K562 (cell line): ENCODE measurements around the gene SIRT2. TPM values are rescaled to one million over a fixed set of nuclear protein-coding genes. Genes with fewer than 3 reads are reported as not detected.

ENCODE experiments used
- BRD4 ChIP-seq: fragments of 200-600 bp; sonication (generic); IDR thresholded peaks from 2 replicates; pipeline ENCODE4 v1.6.1; 2017; ENCODE audit warnings: inconsistent platforms
- DMBX1 ChIP-seq: fragments of 250-450 bp; sonication (Bioruptor Pico); IDR thresholded peaks from 2 replicates; pipeline ENCODE4 v1.8.0; 2022; ENCODE audit warnings: inconsistent platforms, mild to moderate bottlenecking, moderate library complexity, borderline replicate concordance
- E2F3 ChIP-seq: fragments of 250-450 bp; sonication (Bioruptor Pico); IDR thresholded peaks from 2 replicates; pipeline ENCODE4 v1.4.0; 2020; ENCODE audit warnings: mild to moderate bottlenecking
- MTF1 ChIP-seq: fragments of 250-450 bp; sonication (Bioruptor Pico); IDR thresholded peaks from 2 replicates; pipeline ENCODE4 v1.9.0; 2021; ENCODE audit warnings: moderate library complexity, mild to moderate bottlenecking, inconsistent platforms, borderline replicate concordance
- POLR2H ChIP-seq: IDR thresholded peaks from 2 replicates; pipeline ENCODE4 v1.6.1; 2016; ENCODE audit warnings: missing genetic modification characterization, low read depth, mild to moderate bottlenecking, control low read depth, missing compliant biosample characterization, moderate library complexity
- SETDB1 ChIP-seq: IDR thresholded peaks from one replicate; pipeline ENCODE4 v1.6.1; 2012; ENCODE audit warnings: low read length, control low read depth, inconsistent platforms
- ZBTB7A ChIP-seq: IDR thresholded peaks from 2 replicates; pipeline ENCODE4 v1.6.1; 2011; ENCODE audit warnings: low read depth, mild to moderate bottlenecking, low read length, moderate library complexity, borderline replicate concordance; ENCODE audit not compliant: control insufficient read depth
- ZNF184 ChIP-seq: sonication (generic); formaldehyde crosslinking; IDR thresholded peaks from 2 replicates; pipeline ENCODE4 v1.5.0; 2020; ENCODE audit warnings: missing genetic modification reagents
- polyA plus RNA-seq, 8 experiments: library from polyadenylated mRNA; depleted of rRNA in 4 of 8; stranded (reverse) in 5 of 8; unstranded in 3 of 8; fragments of >200 nt; fragmentation: Nextera tagmentation in 2 of 8; fragmentation: Illumina TruSeq in 1 of 8; extraction: Ambion mirVana in 2 of 8; extraction: Trizol in 1 of 8; gene quantifications; 2 replicates each; pipeline versions ENCODE4 v1.2.1 to v1.2.3, GENCODE V29; 2011 to 2014; ENCODE audit warnings: inconsistent platforms in 1 of 8, missing spikeins in 1 of 8
- total RNA-seq, 7 experiments: library from RNA; depleted of rRNA in 6 of 7; stranded (reverse); fragments of >200 nt in 6 of 7; fragmentation: Illumina TruSeq in 2 of 7; extraction: Trizol in 2 of 7; gene quantifications; 2 replicates each; pipeline versions ENCODE4 v1.2.1 to v1.2.3, GENCODE V29; 2011 to 2021; ENCODE audit warnings: low replicate concordance in 1 of 7
- TF ChIP-seq, protein P1 (sequence below), 2 experiments: IDR thresholded peaks; 2 replicates each; pipeline ENCODE4 v1.6.1; 2011; ENCODE audit warnings: borderline replicate concordance in 1 of 2, control low read depth in 1 of 2, low read depth in 1 of 2, low read length in 1 of 2, mild to moderate bottlenecking in 1 of 2, mixed read lengths in 1 of 2, moderate library complexity in 1 of 2; ENCODE audit not compliant: insufficient read depth in 1 of 2, insufficient read length in 1 of 2, poor library complexity in 1 of 2, severe bottlenecking in 1 of 2; ENCODE audit errors: extremely low read depth in 1 of 2
- TF ChIP-seq, protein P2 (sequence below), 2 experiments: fragments of 450-650 bp; conservative IDR thresholded peaks; 2 replicates each; pipeline ENCODE4 v1.6.1; 2017; ENCODE audit warnings: mild to moderate bottlenecking in 2 of 2, moderate library complexity in 2 of 2
- TF ChIP-seq, protein P3 (sequence below): sonication (generic); formaldehyde crosslinking; IDR thresholded peaks from 2 replicates; pipeline ENCODE4 v1.9.0; 2022; ENCODE audit warnings: mild to moderate bottlenecking, missing genetic modification reagents
- TF ChIP-seq, protein P4 (sequence below): fragments of 250-450 bp; sonication (Bioruptor Pico); IDR thresholded peaks from 2 replicates; pipeline ENCODE4 v1.8.0; 2022; ENCODE audit warnings: inconsistent platforms, mild to moderate bottlenecking, moderate library complexity, borderline replicate concordance
- TF ChIP-seq, protein P5 (sequence below): sonication (generic); formaldehyde crosslinking; IDR thresholded peaks from 2 replicates; pipeline ENCODE4 v1.8.1; 2023; ENCODE audit warnings: mild to moderate bottlenecking, missing genetic modification reagents, moderate library complexity
- TF ChIP-seq, protein P6 (sequence below): fragments of 450-650 bp; IDR thresholded peaks from 2 replicates; pipeline ENCODE4 v1.6.1; 2018; ENCODE audit warnings: mild to moderate bottlenecking, low read depth; ENCODE audit not compliant: partially characterized antibody
- TF ChIP-seq, protein P7 (sequence below): sonication (generic); formaldehyde crosslinking; IDR thresholded peaks from 2 replicates; pipeline ENCODE4 v1.8.1; 2023; ENCODE audit warnings: mild to moderate bottlenecking, missing genetic modification reagents

Gene SIRT2
- total and polyA plus RNA-seq, 9 of the 15 experiments (the other 6 are each of a cell fraction or from before 2014, with no cell fraction given): 2.3 to 35.2 (median 22.9) TPM

DNA sequence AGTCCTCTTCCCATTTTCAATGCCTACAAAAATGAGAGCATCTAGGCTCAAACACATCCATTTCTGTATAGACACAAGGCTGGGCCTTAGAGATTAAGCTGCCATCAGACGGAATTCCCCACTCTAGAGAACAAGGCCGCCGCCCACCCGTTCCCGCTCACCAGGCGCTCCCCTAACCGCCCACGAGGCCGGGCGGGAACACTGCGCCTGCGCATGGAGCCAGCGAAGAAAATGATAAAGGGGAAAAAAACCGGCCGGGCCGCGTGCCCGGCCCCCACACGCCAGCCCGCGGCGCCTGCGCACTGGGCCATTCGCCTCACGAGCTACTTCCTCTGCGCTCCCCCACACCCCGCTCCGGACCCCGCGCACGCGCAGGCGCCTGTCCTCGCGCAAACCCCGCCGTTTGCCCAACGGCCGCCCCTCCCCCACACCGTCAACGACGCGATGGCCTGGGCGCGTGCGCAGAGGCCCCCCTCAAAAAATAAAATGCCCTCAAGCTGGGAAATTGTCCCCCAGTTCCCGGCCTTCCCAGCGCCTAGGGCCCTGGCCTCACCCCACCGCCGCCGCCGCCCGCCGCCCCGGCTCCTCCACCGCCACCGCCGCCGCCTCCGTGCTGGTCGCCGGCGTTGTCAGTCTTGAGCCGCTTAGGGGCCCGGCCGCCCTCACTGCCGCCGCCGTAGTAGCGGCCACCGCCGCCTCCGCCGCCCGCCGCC, 50.1 kb downstream of the SIRT2 start (continued):
- TF ChIP-seq MTF1 (CRISPR knock-in tag): no peak
- TF ChIP-seq, protein P1, sequence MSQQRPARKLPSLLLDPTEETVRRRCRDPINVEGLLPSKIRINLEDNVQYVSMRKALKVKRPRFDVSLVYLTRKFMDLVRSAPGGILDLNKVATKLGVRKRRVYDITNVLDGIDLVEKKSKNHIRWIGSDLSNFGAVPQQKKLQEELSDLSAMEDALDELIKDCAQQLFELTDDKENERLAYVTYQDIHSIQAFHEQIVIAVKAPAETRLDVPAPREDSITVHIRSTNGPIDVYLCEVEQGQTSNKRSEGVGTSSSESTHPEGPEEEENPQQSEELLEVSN (IDR thresholded peaks at IDR 0.05; ENCODE audit: borderline replicate concordance in 1 of 2, extremely low read depth in 1 of 2, insufficient read depth in 1 of 2, insufficient read length in 1 of 2, low read depth in 1 of 2, low read length in 1 of 2, poor library complexity in 1 of 2, severe bottlenecking in 1 of 2): peak; percentile 95 to 99
- TF ChIP-seq, protein P2, sequence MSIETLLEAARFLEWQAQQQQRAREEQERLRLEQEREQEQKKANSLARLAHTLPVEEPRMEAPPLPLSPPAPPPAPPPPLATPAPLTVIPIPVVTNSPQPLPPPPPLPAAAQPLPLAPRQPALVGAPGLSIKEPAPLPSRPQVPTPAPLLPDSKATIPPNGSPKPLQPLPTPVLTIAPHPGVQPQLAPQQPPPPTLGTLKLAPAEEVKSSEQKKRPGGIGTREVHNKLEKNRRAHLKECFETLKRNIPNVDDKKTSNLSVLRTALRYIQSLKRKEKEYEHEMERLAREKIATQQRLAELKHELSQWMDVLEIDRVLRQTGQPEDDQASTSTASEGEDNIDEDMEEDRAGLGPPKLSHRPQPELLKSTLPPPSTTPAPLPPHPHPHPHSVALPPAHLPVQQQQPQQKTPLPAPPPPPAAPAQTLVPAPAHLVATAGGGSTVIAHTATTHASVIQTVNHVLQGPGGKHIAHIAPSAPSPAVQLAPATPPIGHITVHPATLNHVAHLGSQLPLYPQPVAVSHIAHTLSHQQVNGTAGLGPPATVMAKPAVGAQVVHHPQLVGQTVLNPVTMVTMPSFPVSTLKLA (conservative IDR thresholded peaks at IDR 0.05): peak; percentile 95 to 97
- TF ChIP-seq, protein P3, sequence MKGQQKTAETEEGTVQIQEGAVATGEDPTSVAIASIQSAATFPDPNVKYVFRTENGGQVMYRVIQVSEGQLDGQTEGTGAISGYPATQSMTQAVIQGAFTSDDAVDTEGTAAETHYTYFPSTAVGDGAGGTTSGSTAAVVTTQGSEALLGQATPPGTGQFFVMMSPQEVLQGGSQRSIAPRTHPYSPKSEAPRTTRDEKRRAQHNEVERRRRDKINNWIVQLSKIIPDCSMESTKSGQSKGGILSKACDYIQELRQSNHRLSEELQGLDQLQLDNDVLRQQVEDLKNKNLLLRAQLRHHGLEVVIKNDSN (CRISPR knock-in tag): peak; percentile 51
- peak; percentile 39; the same call in 1 of the 2 replicates for TF ChIP-seq E2F3 (CRISPR knock-in tag)
- 0 out of 2 replicates have a peak, but pooled peaks have one; percentile 35 for TF ChIP-seq POLR2H (tag)
- peak; percentile 28 for TF ChIP-seq SETDB1
- peak; percentile 52 for TF ChIP-seq ZBTB7A
- TF ChIP-seq, protein P4, sequence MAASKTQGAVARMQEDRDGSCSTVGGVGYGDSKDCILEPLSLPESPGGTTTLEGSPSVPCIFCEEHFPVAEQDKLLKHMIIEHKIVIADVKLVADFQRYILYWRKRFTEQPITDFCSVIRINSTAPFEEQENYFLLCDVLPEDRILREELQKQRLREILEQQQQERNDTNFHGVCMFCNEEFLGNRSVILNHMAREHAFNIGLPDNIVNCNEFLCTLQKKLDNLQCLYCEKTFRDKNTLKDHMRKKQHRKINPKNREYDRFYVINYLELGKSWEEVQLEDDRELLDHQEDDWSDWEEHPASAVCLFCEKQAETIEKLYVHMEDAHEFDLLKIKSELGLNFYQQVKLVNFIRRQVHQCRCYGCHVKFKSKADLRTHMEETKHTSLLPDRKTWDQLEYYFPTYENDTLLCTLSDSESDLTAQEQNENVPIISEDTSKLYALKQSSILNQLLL (CRISPR knock-in tag): no peak
- TF ChIP-seq, protein P5, sequence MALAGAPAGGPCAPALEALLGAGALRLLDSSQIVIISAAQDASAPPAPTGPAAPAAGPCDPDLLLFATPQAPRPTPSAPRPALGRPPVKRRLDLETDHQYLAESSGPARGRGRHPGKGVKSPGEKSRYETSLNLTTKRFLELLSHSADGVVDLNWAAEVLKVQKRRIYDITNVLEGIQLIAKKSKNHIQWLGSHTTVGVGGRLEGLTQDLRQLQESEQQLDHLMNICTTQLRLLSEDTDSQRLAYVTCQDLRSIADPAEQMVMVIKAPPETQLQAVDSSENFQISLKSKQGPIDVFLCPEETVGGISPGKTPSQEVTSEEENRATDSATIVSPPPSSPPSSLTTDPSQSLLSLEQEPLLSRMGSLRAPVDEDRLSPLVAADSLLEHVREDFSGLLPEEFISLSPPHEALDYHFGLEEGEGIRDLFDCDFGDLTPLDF (CRISPR knock-in tag): no peak
- no peak for TF ChIP-seq DMBX1
- TF ChIP-seq, protein P6, sequence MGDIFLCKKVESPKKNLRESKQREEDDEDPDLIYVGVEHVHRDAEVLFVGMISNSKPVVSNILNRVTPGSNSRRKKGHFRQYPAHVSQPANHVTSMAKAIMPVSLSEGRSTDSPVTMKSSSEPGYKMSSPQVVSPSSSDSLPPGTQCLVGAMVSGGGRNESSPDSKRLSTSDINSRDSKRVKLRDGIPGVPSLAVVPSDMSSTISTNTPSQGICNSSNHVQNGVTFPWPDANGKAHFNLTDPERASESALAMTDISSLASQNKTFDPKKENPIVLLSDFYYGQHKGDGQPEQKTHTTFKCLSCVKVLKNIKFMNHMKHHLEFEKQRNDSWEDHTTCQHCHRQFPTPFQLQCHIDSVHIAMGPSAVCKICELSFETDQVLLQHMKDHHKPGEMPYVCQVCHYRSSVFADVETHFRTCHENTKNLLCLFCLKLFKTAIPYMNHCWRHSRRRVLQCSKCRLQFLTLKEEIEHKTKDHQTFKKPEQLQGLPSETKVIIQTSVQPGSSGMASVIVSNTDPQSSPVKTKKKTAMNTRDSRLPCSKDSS: no peak
- TF ChIP-seq BRD4: peak; percentile 99
- TF ChIP-seq, protein P7, sequence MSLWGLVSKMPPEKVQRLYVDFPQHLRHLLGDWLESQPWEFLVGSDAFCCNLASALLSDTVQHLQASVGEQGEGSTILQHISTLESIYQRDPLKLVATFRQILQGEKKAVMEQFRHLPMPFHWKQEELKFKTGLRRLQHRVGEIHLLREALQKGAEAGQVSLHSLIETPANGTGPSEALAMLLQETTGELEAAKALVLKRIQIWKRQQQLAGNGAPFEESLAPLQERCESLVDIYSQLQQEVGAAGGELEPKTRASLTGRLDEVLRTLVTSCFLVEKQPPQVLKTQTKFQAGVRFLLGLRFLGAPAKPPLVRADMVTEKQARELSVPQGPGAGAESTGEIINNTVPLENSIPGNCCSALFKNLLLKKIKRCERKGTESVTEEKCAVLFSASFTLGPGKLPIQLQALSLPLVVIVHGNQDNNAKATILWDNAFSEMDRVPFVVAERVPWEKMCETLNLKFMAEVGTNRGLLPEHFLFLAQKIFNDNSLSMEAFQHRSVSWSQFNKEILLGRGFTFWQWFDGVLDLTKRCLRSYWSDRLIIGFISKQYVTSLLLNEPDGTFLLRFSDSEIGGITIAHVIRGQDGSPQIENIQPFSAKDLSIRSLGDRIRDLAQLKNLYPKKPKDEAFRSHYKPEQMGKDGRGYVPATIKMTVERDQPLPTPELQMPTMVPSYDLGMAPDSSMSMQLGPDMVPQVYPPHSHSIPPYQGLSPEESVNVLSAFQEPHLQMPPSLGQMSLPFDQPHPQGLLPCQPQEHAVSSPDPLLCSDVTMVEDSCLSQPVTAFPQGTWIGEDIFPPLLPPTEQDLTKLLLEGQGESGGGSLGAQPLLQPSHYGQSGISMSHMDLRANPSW: no peak
- no peak for TF ChIP-seq ZNF184 (CRISPR knock-in tag)
